Activated CD4-positive, alpha-beta T cell treated with anti-CD3 and anti-CD28 coated beads for 4 hours (primary cell): ENCODE measurements around the gene TMEM181.

Experiments used
- DNase-seq, 2 donors: peaks; one replicate each; pipeline ENCODE4 v3.0.0-alpha.2; 2020

Gene TMEM181

GRCh38 chr6:158565482-158566040 lies 5.7 kb downstream of the TMEM181 start:
- no peak for DNase-seq

GRCh38 chr6:158566207-158566818 lies 6.4 kb downstream of the TMEM181 start:
- no peak for DNase-seq

- no peak for DNase-seq
Measured at GRCh38 chr6:158567152-158567551, 7.3 kb downstream of the TMEM181 start.

- DNase-seq: no peak
Measured at GRCh38 chr6:158567871-158568401, 8.0 kb downstream of the TMEM181 start.

- no peak for DNase-seq
Measured at GRCh38 chr6:158568549-158568948, 8.7 kb downstream of the TMEM181 start.

GRCh38 chr6:158569036-158569435 lies 9.1 kb downstream of the TMEM181 start:
- no peak for DNase-seq

- no peak for DNase-seq
Measured at GRCh38 chr6:158570681-158570962, 10.7 kb downstream of the TMEM181 start.

- no peak for DNase-seq
Measured at GRCh38 chr6:158571826-158572652, 12.1 kb downstream of the TMEM181 start.

GRCh38 chr6:158572653-158573541 lies 13.0 kb downstream of the TMEM181 start:
- DNase-seq: no peak

GRCh38 chr6:158573542-158573931 lies 13.6 kb downstream of the TMEM181 start:
- no peak for DNase-seq

GRCh38 chr6:158574800-158575199 lies 14.9 kb downstream of the TMEM181 start:
- no peak for DNase-seq

- no peak for DNase-seq
Measured at GRCh38 chr6:158575550-158575949, 15.7 kb downstream of the TMEM181 start.

GRCh38 chr6:158584236-158584651 lies 24.4 kb downstream of the TMEM181 start:
- no peak for DNase-seq

GRCh38 chr6:158586652-158587051 lies 26.8 kb downstream of the TMEM181 start:
- no peak for DNase-seq

- DNase-seq: no peak
Measured at GRCh38 chr6:158589366-158589765, 29.5 kb downstream of the TMEM181 start.

GRCh38 chr6:158591134-158591809 lies 31.4 kb downstream of the TMEM181 start:
- no peak for DNase-seq

- DNase-seq: no peak
Measured at GRCh38 chr6:158591810-158592209, 31.9 kb downstream of the TMEM181 start.

GRCh38 chr6:158593670-158594069 lies 33.8 kb downstream of the TMEM181 start:
- no peak for DNase-seq

- peak in 1 of 2 donors; percentile 7 for DNase-seq
Measured at GRCh38 chr6:158595223-158595622, 35.3 kb downstream of the TMEM181 start.

- DNase-seq: no peak
Measured at GRCh38 chr6:158596861-158597260, 37.0 kb downstream of the TMEM181 start.

GRCh38 chr6:158597565-158597964 lies 37.7 kb downstream of the TMEM181 start:
- no peak for DNase-seq

- no peak for DNase-seq
Measured at GRCh38 chr6:158599635-158600034, 39.7 kb downstream of the TMEM181 start.
